K562 (cell line): ENCODE data around the gene MVD. TPM values are rescaled to one million over a fixed set of nuclear protein-coding genes. Genes with fewer than 3 reads are reported as not detected.

Experiments used
- ATF7 ChIP-seq: fragments of 450-650 bp; IDR thresholded peaks from 2 replicates; pipeline ENCODE4 v1.7.1; 2014; ENCODE audit warnings: mild to moderate bottlenecking, moderate library complexity
- C11orf30 ChIP-seq: fragments of 450-650 bp; IDR thresholded peaks from 2 replicates; pipeline ENCODE4 v1.6.1; 2016; ENCODE audit warnings: low read depth, mild to moderate bottlenecking
- CCNT2 ChIP-seq: IDR thresholded peaks from 2 replicates; pipeline ENCODE4 v1.6.1; 2011; ENCODE audit warnings: borderline replicate concordance, low read depth, mild to moderate bottlenecking, moderate library complexity, mixed read lengths, low read length; ENCODE audit not compliant: insufficient read length; ENCODE audit errors: extremely low read depth
- DPF2 ChIP-seq: fragments of 450-650 bp; IDR thresholded peaks from 2 replicates; pipeline ENCODE4 v1.6.1; 2016
- FOXA1 ChIP-seq: fragments of 450-650 bp; IDR thresholded peaks from 2 replicates; pipeline ENCODE4 v1.6.1; 2016; ENCODE audit warnings: mild to moderate bottlenecking, borderline replicate concordance
- HOXB6 ChIP-seq: fragments of 250-450 bp; sonication (Bioruptor Pico); IDR thresholded peaks from 2 replicates; pipeline ENCODE4 v1.5.1; 2022; ENCODE audit warnings: mild to moderate bottlenecking, borderline replicate concordance
- NFE2L1 ChIP-seq: fragments of 450-650 bp; IDR thresholded peaks from 2 replicates; pipeline ENCODE4 v1.6.1; 2016; ENCODE audit warnings: missing genetic modification characterization, low read depth, mild to moderate bottlenecking, missing compliant biosample characterization, moderate library complexity, borderline replicate concordance
- NR1H2 ChIP-seq: sonication (generic); formaldehyde crosslinking; IDR thresholded peaks from 2 replicates; pipeline ENCODE4 v1.4.0; 2020; ENCODE audit warnings: mild to moderate bottlenecking, missing genetic modification reagents
- PCBP1 ChIP-seq: fragments of 200-400 bp; formaldehyde crosslinking; IDR thresholded peaks from 2 replicates; pipeline ENCODE4 v1.6.1; 2018; ENCODE audit warnings: mild to moderate bottlenecking, low read depth, low read length; ENCODE audit not compliant: poor library complexity, severe bottlenecking
- PCBP2 ChIP-seq: fragments of 200-400 bp; formaldehyde crosslinking; IDR thresholded peaks from 2 replicates; pipeline ENCODE4 v1.6.1; 2018; ENCODE audit warnings: low read length, low read depth, mild to moderate bottlenecking, moderate library complexity; ENCODE audit not compliant: poor library complexity, severe bottlenecking
- PYGO2 ChIP-seq: fragments of 450-650 bp; IDR thresholded peaks from 2 replicates; pipeline ENCODE4 v1.6.1; 2016; ENCODE audit warnings: mild to moderate bottlenecking, missing genetic modification characterization, moderate library complexity, missing compliant biosample characterization
- RB1 ChIP-seq: fragments of 450-650 bp; IDR thresholded peaks from 2 replicates; pipeline ENCODE4 v1.6.1; 2017; ENCODE audit warnings: low read depth, mild to moderate bottlenecking
- SMC3 ChIP-seq: conservative IDR thresholded peaks from 2 replicates; pipeline ENCODE4 v1.6.1; 2011; ENCODE audit warnings: low read depth, low read length, improper control_type of control experiment; ENCODE audit not compliant: insufficient read depth
- ZNF311 ChIP-seq: fragments of 250-450 bp; sonication (Bioruptor Pico); IDR thresholded peaks from 2 replicates; pipeline ENCODE4 v1.4.0; 2020; ENCODE audit warnings: mild to moderate bottlenecking, moderate library complexity
- ZNF41 ChIP-seq: fragments of 250-450 bp; sonication (Bioruptor Pico); conservative IDR thresholded peaks from 2 replicates; pipeline ENCODE4 v1.4.0; 2020; ENCODE audit warnings: mild to moderate bottlenecking
- ZNF57 ChIP-seq: fragments of 450-650 bp; formaldehyde crosslinking; IDR thresholded peaks from 2 replicates; pipeline ENCODE4 v1.4.0; 2020; ENCODE audit warnings: mild to moderate bottlenecking, moderate library complexity
- ZNF707 ChIP-seq: fragments of 250-450 bp; sonication (Bioruptor Pico); conservative IDR thresholded peaks from 2 replicates; pipeline ENCODE4 v1.8.0; 2022; ENCODE audit warnings: inconsistent platforms, mild to moderate bottlenecking, moderate library complexity
- polyA plus RNA-seq, 8 experiments: library from polyadenylated mRNA; depleted of rRNA in 4 of 8; stranded (reverse) in 5 of 8; unstranded in 3 of 8; fragments of >200 nt; fragmentation: Nextera tagmentation in 2 of 8; fragmentation: Illumina TruSeq in 1 of 8; extraction: Ambion mirVana in 2 of 8; extraction: Trizol in 1 of 8; gene quantifications; 2 replicates each; pipeline versions ENCODE4 v1.2.1 to v1.2.3, GENCODE V29; 2011 to 2014; ENCODE audit warnings: inconsistent platforms in 1 of 8, missing spikeins in 1 of 8
- total RNA-seq, 7 experiments: library from RNA; depleted of rRNA in 6 of 7; stranded (reverse); fragments of >200 nt in 6 of 7; fragmentation: Illumina TruSeq in 2 of 7; extraction: Trizol in 2 of 7; gene quantifications; 2 replicates each; pipeline versions ENCODE4 v1.2.1 to v1.2.3, GENCODE V29; 2011 to 2021; ENCODE audit warnings: low replicate concordance in 1 of 7
- TF ChIP-seq, protein P1 (sequence below), 2 experiments: IDR thresholded peaks in 1 of 2; conservative IDR thresholded peaks in 1 of 2; 2 replicates each; pipeline ENCODE4 v1.6.1; 2016; ENCODE audit warnings: low read depth in 2 of 2, mild to moderate bottlenecking in 1 of 2, missing compliant biosample characterization in 1 of 2, missing genetic modification characterization in 1 of 2, moderate library complexity in 1 of 2
- TF ChIP-seq, protein P2 (sequence below): fragments of 250-450 bp; sonication (Bioruptor Pico); IDR thresholded peaks from 2 replicates; pipeline ENCODE4 v1.4.0; 2020; ENCODE audit warnings: borderline replicate concordance

The MVD gene
- total and polyA plus RNA-seq, 9 of the 15 experiments (the other 6 are each of a cell fraction or from before 2014, with no cell fraction given), result 12.2 to 141 (median 45.3) TPM

DNA sequence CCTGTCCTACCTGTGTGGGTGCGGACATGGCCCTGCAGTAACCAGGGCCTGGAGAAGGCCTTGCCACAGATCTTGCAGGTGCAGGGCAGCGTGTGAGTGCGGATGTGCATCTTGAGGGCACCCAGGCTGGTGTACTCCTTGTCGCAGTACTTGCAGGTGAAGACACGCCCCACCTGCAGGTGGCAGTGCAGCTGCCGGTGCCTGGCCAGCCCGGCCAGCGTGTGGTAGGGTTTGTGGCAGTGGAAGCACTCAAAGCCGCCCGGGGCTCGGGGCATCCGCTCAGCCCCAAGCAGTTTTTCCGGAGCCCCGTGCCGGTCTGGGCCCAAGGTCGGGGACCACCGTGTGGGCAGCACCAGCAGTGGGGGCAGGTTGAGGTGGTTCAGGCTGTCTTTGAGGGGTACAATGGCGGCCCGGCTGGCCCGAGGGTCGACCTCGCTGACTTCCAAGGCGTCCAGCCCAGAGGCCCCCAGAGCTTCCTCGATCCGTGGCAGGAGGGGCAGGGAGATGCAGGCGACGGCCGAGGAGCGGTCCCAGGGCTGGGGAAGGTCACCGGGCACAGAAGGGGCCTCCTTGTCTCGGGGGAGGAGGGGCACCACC is 18.3 kb upstream of the MVD start (continued):
- TF ChIP-seq, protein P1, sequence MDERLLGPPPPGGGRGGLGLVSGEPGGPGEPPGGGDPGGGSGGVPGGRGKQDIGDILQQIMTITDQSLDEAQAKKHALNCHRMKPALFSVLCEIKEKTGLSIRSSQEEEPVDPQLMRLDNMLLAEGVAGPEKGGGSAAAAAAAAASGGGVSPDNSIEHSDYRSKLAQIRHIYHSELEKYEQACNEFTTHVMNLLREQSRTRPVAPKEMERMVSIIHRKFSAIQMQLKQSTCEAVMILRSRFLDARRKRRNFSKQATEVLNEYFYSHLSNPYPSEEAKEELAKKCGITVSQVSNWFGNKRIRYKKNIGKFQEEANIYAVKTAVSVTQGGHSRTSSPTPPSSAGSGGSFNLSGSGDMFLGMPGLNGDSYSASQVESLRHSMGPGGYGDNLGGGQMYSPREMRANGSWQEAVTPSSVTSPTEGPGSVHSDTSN (CRISPR knock-in tag; IDR thresholded peaks at IDR 0.05; ENCODE audit: low read depth), result no peak
- TF ChIP-seq, protein P1 (tag; conservative IDR thresholded peaks at IDR 0.05; ENCODE audit: low read depth), result no peak
- TF ChIP-seq NFE2L1 (tag) (no peak), HOXB6 (CRISPR knock-in tag) (no peak), RB1 (peak; percentile 48), PCBP1 (peak; percentile 61), CCNT2 (no peak), ZNF41 (CRISPR knock-in tag) (no peak), ZNF707 (no peak), ZNF311 (CRISPR knock-in tag) (no peak), SMC3 (0 out of 2 replicates have a peak, but pooled peaks have one; percentile 24), NR1H2 (CRISPR knock-in tag) (no peak), ZNF57 (CRISPR knock-in tag) (no peak), PYGO2 (tag) (no peak), FOXA1 (no peak), ATF7 (0 out of 2 replicates have a peak, but pooled peaks have one; percentile 12), PCBP2 (no peak), DPF2 (no peak), C11orf30 (no peak)
- TF ChIP-seq, protein P2, sequence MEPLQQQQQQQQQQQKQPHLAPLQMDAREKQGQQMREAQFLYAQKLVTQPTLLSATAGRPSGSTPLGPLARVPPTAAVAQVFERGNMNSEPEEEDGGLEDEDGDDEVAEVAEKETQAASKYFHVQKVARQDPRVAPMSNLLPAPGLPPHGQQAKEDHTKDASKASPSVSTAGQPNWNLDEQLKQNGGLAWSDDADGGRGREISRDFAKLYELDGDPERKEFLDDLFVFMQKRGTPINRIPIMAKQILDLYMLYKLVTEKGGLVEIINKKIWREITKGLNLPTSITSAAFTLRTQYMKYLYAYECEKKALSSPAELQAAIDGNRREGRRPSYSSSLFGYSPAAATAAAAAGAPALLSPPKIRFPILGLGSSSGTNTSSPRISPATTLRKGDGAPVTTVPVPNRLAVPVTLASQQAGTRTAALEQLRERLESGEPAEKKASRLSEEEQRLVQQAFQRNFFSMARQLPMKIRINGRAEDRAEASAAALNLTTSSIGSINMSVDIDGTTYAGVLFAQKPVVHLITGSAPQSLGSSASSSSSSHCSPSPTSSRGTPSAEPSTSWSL (CRISPR knock-in tag), result no peak
